ENCODE data around the gene TMEM63B. TPM values are rescaled to one million over a fixed set of nuclear protein-coding genes. Genes with fewer than 3 reads are reported as not detected.

The TMEM63B gene
- total and polyA plus RNA-seq, 2 of the 8 experiments (the other 6 are each of a cell fraction or from before 2014, with no cell fraction given): 61.1 to 96.8 TPM

GRCh38 chr6:44201638-44202303, 74.4 kb downstream of the TMEM63B start:
- no peaks in the 10 kb centered on the region for H3K9me3 ChIP-seq (ENCODE audit: insufficient read depth in 2 of 2, low read depth in 1 of 2, low read length in 1 of 2)
- no peak overlapping the region for H3K23ac ChIP-seq (ENCODE audit: insufficient read length)
- H3K27ac ChIP-seq (ENCODE audit: low read depth, low read length): peak overlapping the region; percentile 93
- no peaks in the 10 kb centered on the region; the same call in 1 of the 2 replicates for H3K23me2 ChIP-seq (ENCODE audit: low read depth, low read length)
- H2AK5ac ChIP-seq (ENCODE audit: low read depth, low read length): peak overlapping the region; percentile 26; the same call in 1 of the 2 replicates
- no peaks in the 10 kb centered on the region for H3K79me2 ChIP-seq (ENCODE audit: control insufficient read depth in 1 of 2, insufficient read depth in 2 of 2, low read length in 2 of 2)
- H3K18ac ChIP-seq (ENCODE audit: extremely low read depth, low read length): peak overlapping the region; percentile 76
- H2BK120ac ChIP-seq (replicated peaks; ENCODE audit: low read depth, low read length): peak overlapping the region; percentile 84
- H2AFZ ChIP-seq (ENCODE audit: low read length): no peak overlapping the region
- H2BK12ac ChIP-seq (ENCODE audit: low read depth, low read length): peak overlapping the region; percentile 100
- H3K56ac ChIP-seq (replicated peaks; ENCODE audit: insufficient read length, low read depth, low read length): peak overlapping the region; percentile 17
- no peaks in the 10 kb centered on the region for H3K27me3 ChIP-seq (replicated peaks in 1 of 4; ENCODE audit: control insufficient read depth in 3 of 4, extremely low read depth in 1 of 4, insufficient read depth in 3 of 4, low read length in 3 of 4)
- H4K91ac ChIP-seq (replicated peaks; ENCODE audit: insufficient read length, low read length): peak overlapping the region; percentile 98
- no peaks in the 10 kb centered on the region for H3K36me3 ChIP-seq (ENCODE audit: control insufficient read depth in 2 of 4, insufficient read depth in 4 of 4, low read length in 3 of 4)
- no peak overlapping the region for H3K9ac ChIP-seq (replicated peaks in 1 of 4; ENCODE audit: extremely low read depth in 1 of 4, low read depth in 3 of 4, low read length in 3 of 4)
- peak overlapping the region; percentile 64 for H4K5ac ChIP-seq (ENCODE audit: insufficient read length, low read depth, low read length)
- peak overlapping the region; percentile 80 for H3K4ac ChIP-seq (replicated peaks; ENCODE audit: insufficient read length, low read depth, low read length)
- H4K8ac ChIP-seq (ENCODE audit: extremely low read depth, insufficient read depth, low read length): peak overlapping the region; percentile 42; the same call in 1 of the 2 replicates
- H4K20me1 ChIP-seq (replicated peaks in 1 of 2; ENCODE audit: control insufficient read depth in 1 of 2, insufficient read depth in 2 of 2, low read length in 2 of 2): no peaks in the 10 kb centered on the region
- ChIA-PET POLR2A (ENCODE audit: partially characterized antibody) (interaction anchor here (0.8 to 6.2 kb wide), 14 partner anchors 10 to 55 kb away, joined by 3 to 60 read pairs (median 6); partner anchors contain the start of genes HSP90AB1, MYMX, SLC29A1 and SLC35B2), CTCF (ENCODE audit: partially characterized antibody) (interaction anchor here (0.8 to 3.5 kb wide), 11 partner anchors 9 to 46 kb away, joined by 3 to 21 read pairs (median 9); partner anchors contain the start of gene SLC29A1)
- FAIRE-seq: no peak
- H2BK20ac ChIP-seq (ENCODE audit: low read length): peak overlapping the region; percentile 98
- no peak for DNase-seq (ENCODE audit: low read depth in 1 of 2, low spot score in 2 of 2)
- peaks cover 20 to 30% (median 28%) of the 10 kb centered on the region in 4 experiments for H3K4me1 ChIP-seq (replicated peaks in 1 of 4; ENCODE audit: control insufficient read depth in 3 of 4, insufficient read depth in 4 of 4, low read length in 3 of 4)
- 87% methylated on average over 11 of the region's 11 CpGs; no CpG with 5 or more reads in 1 of the 2 experiments for WGBS, 2 experiments (ENCODE audit: extremely low coverage in 1 of 2, insufficient coverage in 1 of 2, insufficient read length in 1 of 2, insufficient replicate concordance in 2 of 2, low coverage in 1 of 2, low lambda C conversion rate in 2 of 2, missing lambda C conversion rate in 1 of 2)
- H2BK5ac ChIP-seq (ENCODE audit: low read depth, low read length): peak overlapping the region; percentile 99
- 0 out of 2 replicates have a peak overlapping the region, but pooled peaks have one; percentile 36 for H2BK15ac ChIP-seq (ENCODE audit: low read length)
- no peaks in the 10 kb centered on the region for H3K79me1 ChIP-seq (ENCODE audit: low read depth, low read length)
- no peak overlapping the region; a peak in 1 of 8 replicates for H3K4me3 ChIP-seq (ENCODE audit: extremely low read depth in 1 of 4, insufficient read depth in 2 of 4, low read depth in 3 of 4, low read length in 4 of 4)
- peak overlapping the region in 1 of 2 experiments; percentile 55; a peak in 2 of 4 replicates for H3K4me2 ChIP-seq (ENCODE audit: insufficient read depth in 1 of 2, low read depth in 2 of 2, low read length in 2 of 2)
- H3K14ac ChIP-seq (ENCODE audit: insufficient read length): no peak overlapping the region
- TF ChIP-seq POLR2A (IDR thresholded peaks at IDR 0.05; ENCODE audit: control extremely low read depth in 1 of 2, low read depth in 2 of 2, low read length in 2 of 2): no peak
- no peak for TF ChIP-seq CTCF (IDR thresholded peaks at IDR 0.05; ENCODE audit: control extremely low read depth in 1 of 3, insufficient read depth in 1 of 3, low read depth in 1 of 3, low read length in 3 of 3)
- TF ChIP-seq HDAC6 (IDR thresholded peaks at IDR 0.05; ENCODE audit: low read depth, low read length): no peak
- no peak for TF ChIP-seq POU5F1 (IDR thresholded peaks at IDR 0.05; ENCODE audit: low read depth, low read length)
- no peak for TF ChIP-seq SP4 (IDR thresholded peaks at IDR 0.05; ENCODE audit: low read length)
- no peak for TF ChIP-seq CBX5 (IDR thresholded peaks at IDR 0.05; ENCODE audit: low read depth, low read length)
- TF ChIP-seq SIN3A (conservative IDR thresholded peaks at IDR 0.05 in 1 of 2, IDR thresholded peaks at IDR 0.05 in 1 of 2; ENCODE audit: low read depth in 1 of 2, low read length in 2 of 2): no peak
- TF ChIP-seq GABPA (IDR thresholded peaks at IDR 0.05; ENCODE audit: borderline replicate concordance, insufficient read depth, low read length): no peak

Measured in H1 (cell line).